SU-DHL-6 (cell line): ENCODE measurements around the gene KLF3.

Experiments used
- EZH2phosphoT487 ChIP-seq: fragments of 200-600 bp; sonication (generic), shearing (Covaris generic); conservative IDR thresholded peaks from 2 replicates; pipeline ENCODE4 v1.6.1; 2018; ENCODE audit warnings: mild to moderate bottlenecking, antibody characterized with exemption, low read length, moderate library complexity, mixed read lengths
- TF ChIP-seq, protein P1 (sequence below): fragments of 200-600 bp; sonication (generic); IDR thresholded peaks from one replicate; pipeline ENCODE4 v1.5.1; 2017; ENCODE audit warnings: antibody characterized with exemption, mild to moderate bottlenecking, low read length, moderate library complexity; ENCODE audit not compliant: insufficient read depth, poor library complexity, severe bottlenecking

DNA sequence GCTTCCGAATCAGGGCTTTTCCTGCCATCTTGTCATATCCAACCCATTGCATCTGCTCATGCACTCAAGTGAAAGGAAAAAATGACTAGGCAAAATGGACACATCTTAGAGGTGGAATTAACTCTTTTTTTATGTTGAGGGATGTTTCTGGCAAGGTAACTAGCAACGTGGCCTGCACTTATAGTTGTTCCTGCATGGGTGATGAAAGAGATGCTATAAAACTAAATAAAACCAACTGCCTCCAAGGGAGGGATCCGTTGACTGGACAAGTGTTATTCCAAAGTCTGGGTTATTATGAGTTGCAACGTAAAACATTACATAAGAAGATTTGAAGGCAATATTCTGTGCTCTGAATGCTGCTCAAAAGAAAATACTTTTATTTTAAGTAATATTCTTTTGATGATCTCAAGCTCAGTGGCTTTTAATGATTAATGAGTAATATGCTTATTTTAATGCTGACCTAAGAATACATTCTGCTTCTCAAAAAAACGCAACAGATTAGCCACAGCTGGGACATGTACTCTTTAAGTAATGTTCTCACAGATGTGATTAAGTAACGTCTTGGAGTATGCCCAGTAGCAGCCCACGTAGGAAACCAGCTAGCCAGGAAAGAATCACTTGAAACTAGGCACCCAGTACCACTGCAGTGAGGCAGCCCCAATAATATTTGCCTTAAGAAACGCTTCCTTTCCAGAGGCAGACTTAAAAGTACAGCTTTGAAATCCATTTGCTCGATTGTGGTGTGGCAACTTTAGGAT is 27.4 kb downstream of the KLF3 start:
- TF ChIP-seq, protein P1, sequence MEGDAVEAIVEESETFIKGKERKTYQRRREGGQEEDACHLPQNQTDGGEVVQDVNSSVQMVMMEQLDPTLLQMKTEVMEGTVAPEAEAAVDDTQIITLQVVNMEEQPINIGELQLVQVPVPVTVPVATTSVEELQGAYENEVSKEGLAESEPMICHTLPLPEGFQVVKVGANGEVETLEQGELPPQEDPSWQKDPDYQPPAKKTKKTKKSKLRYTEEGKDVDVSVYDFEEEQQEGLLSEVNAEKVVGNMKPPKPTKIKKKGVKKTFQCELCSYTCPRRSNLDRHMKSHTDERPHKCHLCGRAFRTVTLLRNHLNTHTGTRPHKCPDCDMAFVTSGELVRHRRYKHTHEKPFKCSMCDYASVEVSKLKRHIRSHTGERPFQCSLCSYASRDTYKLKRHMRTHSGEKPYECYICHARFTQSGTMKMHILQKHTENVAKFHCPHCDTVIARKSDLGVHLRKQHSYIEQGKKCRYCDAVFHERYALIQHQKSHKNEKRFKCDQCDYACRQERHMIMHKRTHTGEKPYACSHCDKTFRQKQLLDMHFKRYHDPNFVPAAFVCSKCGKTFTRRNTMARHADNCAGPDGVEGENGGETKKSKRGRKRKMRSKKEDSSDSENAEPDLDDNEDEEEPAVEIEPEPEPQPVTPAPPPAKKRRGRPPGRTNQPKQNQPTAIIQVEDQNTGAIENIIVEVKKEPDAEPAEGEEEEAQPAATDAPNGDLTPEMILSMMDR: no peak
- no peak for TF ChIP-seq EZH2phosphoT487
